GM12892 (cell line): ENCODE data around the gene ARG2.

Experiments used
- POLR2A ChIP-seq: IDR thresholded peaks from 2 replicates; pipeline ENCODE4 v1.6.1; 2011; ENCODE audit warnings: low read depth, low read length, control low read depth
- POLR2AphosphoS5 ChIP-seq: IDR thresholded peaks from 2 replicates; pipeline ENCODE4 v1.6.1; 2011; ENCODE audit warnings: low read depth, low read length, control low read depth
- TAF1 ChIP-seq: IDR thresholded peaks from 2 replicates; pipeline ENCODE4 v1.6.1; 2011; ENCODE audit warnings: low read depth, mild to moderate bottlenecking, control low read depth, low read length, borderline replicate concordance

DNA sequence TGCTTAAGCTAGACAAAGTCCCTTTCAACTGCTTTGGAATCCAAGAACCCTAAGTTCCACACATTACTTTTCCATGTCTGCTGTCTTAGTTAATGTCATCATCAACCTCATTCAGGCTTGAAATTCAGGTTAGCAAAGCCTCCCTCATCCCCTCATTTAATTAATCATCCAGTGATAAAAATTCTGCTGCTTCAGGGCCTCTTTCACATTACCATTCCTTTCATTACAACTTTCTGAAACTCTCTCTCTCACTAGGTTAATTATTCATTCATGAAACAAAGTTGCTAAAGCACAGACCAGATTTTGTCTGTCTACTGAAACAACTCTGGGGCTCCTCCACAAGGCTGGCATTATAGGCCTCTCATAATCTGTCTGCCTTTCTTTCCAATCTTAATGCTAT, 64.1 kb downstream of the ARG2 start:
- TF ChIP-seq POLR2A (no peak), TAF1 (no peak), POLR2AphosphoS5 (no peak)
